NCI-H1048 (cell line): Measurements from ENCODE around the gene SMPX.
"Not testable (repeated sequence)": the region's sequence is repeated elsewhere in the genome, so short reads cannot be mapped to it uniquely, and the experiment has no call there.

Experiments
- DNase-seq: peaks from one replicate; lab custom pipeline; 2025; lab: John Stamatoyannopoulos, UW

The SMPX gene

DNA sequence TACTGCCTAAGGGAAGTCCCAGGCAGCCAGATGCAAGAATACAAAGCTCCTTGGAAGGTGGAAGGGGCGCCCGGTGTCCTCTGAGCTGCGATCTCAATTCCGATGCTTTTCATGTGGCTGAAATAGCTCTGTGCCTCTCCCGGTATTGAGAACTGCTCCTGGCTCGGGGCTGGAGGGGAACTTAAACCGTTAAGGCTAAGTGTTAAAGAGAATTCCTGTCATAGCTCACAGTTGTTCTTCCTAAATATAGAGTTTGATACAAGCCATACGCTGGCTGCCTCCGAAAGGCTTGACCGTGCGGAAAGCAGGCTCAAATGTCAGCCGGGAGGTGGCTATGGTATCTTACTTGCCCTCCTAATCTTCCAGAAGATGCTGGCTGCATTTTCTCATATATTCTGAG, at the start of gene SMPX:
Gene SMPX, minus strand, starts transcription at position 157 of the 400 bp plus-strand sequence. CDS start 3,826 bp downstream, outside the sequence.
- no peak for DNase-seq

DNA sequence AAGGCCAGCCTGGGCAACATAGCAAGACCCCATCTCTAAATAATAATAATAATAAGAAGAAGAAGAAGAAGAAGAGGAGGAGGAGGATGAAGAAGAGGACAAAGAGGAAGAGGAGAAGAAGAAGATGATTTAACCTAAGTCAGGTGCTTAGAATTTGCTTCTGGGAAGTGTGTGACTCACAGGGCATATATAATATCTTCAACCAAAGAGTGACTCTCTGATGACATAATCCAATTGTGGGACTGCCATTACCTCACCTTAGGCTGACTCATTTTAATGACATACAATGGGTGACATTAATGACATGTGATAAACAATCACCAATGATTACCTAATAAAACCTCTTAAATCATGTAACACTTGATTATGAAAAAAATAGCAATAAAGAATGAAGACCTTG, 48.8 kb upstream of the SMPX start:
- no peak for DNase-seq

DNA sequence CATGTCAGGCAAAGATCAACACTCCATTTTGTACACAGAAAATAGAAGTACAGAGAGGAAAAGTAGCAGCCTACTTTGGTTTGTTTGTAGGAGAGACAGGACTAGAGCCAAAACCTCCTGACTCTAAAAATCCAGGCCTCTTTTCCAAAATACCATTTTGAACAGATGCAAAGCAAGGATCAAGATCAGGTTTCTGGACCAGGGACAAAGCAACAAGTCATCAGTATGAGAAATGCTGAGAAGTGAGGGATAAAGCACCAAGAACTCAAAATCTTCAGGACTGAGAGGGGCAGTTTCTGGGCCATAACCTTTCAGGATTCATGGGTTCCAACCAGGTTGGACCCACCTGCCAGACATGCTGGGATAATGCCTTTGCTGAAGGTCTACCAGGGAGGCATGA, 44.9 kb upstream of the SMPX start:
- DNase-seq: no peak

DNA sequence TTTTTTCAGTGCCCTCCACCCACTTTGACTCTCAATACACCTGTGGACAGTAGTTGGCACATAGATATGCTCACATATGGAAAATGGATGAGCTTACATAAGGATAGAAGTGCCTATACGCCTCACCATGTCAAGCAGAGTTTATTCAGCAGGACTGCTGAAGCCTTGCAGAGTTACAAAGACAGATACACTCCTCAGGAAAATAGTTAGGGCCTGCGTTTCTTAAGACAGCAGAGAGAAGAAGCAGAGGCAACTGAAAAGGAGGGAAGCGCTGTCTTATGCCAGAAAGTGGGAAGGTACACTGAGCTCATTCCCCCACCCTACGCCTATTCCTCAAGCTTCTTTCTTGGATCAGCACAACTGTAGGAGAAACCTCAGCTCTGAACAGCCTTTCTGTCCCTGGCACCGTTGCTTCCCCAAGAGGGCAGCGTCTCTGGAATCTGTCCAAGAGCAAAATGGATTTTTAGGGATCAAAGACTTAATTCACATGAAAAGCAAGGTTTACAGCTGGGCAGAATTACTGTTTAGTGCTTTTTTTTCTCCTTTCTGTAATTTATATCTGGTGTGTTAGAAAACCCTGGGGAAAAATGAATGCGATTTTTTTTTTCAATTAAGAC, 44.2 kb upstream of the SMPX start:
- no peak for DNase-seq

DNA sequence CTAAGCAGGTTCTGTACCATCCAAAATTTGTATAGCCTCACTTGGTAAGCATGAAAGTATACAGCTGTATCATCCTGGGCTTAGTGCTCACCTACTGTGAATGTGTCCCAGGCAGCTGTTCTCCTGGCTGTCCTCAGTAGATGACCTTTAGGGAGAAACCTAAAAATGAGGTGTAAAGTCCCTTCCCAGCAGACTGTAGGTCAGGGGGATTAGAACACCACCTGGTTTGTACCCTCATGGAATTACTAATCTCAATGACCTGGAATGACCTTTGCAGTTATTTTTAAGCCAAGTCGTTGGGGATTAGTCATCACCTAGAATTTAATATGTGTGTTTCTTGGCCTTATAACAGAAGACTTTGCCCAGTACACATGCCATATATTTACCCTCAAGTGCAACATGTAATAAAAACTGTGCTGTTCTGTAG, 42.4 kb upstream of the SMPX start:
- no peak for DNase-seq

DNA sequence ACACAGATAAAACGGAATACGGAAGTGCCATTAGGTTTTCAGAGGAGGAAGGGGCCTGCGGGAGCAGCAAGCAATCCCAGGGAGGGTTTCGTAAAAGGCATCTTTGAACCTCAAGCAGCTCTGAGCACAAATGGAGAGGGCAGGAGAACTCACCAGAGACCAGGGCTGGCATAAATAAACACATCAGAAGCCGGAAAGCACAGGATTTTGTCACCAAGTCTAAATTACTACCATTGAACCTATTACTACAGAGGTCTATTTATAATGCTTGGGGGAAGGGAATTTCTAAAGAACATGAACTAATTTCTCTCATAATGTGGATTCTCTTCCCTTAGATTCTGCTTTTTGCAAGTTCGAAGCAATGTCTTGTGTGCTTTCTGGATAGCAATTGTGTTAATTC, 41.9 kb upstream of the SMPX start:
- DNase-seq: no peak

DNA sequence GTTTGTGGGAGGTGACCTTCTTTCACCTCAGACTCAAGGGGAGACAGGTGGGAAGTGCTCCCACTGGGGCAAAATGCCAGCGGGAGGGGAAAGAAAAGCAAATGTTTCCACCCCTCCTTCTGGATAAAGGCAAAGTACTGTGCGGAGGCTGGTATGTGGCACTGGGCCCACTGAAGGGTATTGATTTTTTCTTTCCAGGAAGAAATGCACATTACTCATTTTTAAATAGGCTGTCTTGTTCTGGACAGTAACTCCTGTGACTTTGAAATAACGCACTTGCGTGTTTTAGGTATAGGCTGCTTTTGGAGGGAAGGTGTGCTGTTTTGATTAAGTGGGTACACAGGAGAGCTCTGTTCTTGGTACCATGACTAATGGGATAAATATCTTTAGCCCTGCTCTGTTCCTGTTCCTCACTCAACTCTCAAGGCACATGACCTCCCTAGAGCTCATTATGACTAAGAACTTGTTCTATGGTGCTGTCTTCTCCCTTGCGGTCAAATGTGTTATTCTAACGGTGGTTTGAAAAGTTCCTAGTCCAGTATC, 40.8 kb upstream of the SMPX start:
- DNase-seq: no peak

DNA sequence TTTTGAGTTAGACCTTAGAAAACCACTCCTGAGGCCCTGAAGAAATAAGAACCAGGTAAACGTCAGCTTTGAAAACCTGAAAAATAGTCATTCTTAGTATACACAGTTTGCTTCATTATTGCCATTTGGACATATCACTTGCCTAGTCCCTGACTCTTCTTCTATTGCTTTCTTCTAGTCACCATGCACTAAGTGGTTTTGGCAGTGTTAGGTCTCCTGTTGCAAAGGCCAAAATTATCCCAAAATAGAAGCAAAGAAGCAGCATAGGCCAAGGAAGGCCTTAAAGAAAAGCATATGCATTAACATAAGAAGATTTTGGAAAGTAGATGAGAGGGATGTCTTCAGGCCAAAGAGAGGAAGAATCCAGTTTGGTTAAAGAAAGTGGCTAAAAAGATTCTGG, 24.1 kb upstream of the SMPX start:
- DNase-seq: no peak

DNA sequence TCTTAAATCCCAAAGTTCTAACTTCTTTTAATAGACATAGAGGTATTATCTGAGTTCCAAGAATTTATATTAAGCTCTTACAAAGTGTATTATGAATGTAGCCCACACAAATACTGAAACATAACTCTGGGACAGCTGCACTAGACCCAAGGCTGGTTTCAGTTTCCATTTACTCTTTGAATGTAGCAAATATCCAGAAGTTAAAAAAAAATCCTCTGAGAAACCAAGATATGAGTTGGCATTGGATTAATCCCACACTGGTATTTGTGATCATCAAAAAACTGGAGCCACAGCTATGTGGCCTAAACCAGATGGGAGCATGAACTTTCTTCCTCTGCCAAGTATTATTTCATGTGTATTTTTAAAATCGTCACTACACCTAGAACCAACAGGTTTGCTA, 23.6 kb upstream of the SMPX start:
- DNase-seq: no peak

DNA sequence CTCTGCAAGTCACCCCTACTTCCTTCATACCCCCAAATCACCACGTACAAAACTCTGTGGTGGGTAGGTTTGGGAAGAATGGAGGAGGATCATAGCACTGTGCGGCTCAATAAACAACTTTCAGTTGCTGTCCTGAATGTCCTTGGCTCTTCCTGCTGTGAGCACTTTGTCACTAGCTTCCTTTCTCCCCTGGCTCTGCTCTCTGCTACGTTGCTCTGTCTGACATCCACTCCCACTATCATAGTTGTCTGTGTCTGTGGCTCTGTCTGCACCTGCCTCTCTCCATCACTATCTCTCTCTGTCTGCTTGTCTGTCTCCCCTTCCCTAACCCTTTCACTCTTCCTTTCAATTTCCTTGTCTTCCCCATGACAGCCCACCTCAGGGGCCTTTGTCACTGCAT, 21.2 kb upstream of the SMPX start:
- DNase-seq: no peak

DNA sequence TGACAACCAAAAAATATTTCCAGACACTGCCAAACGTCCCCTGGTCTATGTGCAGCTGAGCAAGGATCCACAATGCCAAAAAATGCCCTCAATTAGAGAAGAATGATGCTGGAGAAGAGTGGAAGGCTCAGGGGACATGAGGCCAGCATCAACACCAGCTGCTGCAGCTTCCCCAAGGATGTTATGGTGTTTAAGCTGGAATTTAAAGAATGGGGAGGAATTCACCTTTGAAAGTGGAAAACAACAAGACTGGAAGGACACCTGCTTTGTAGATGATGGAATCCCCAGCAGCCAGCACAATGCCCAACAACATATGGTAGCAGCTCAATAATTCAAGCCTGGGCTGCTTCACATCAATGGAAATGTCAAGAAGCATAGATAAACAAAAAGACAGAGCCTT, 20.3 kb upstream of the SMPX start:
- DNase-seq: no peak

DNA sequence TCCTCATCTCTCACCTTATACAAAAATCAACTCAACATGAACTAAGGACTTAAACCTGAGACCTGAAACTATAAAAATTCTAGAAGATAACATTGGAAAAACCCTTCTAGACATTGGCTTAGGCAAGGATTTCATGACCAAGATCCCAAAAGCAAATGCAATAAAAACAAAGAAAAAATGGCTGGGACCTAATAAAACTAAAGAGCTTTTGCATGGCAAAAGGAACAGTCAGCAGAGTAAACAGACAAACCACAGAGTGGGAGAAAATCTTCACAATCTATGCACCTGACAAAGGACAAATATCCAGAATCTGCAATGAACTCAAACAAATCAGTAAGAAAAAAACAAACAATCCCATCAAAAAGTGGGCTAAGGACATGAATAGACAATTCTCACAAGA, 17.2 kb upstream of the SMPX start:
- not testable (repeated sequence) for DNase-seq

DNA sequence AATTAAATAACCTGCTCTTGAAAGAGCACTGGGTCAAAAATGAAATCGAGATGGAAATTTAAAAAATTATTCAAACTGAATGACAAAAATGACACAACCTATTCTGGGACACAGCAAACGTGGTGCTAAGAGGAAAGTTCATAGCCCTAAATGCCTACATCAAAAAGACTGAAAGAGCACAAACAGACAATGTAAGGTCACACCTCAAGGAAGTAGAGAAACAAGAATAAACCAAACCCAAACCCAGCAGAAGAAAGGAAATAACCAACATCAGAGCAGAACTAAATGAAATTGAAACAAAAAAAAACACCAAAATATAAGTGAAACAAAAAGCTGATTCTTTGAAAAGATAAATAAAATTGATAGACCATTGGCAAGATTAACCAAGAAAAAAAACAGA, 15.1 kb upstream of the SMPX start:
- DNase-seq: not testable (repeated sequence)

DNA sequence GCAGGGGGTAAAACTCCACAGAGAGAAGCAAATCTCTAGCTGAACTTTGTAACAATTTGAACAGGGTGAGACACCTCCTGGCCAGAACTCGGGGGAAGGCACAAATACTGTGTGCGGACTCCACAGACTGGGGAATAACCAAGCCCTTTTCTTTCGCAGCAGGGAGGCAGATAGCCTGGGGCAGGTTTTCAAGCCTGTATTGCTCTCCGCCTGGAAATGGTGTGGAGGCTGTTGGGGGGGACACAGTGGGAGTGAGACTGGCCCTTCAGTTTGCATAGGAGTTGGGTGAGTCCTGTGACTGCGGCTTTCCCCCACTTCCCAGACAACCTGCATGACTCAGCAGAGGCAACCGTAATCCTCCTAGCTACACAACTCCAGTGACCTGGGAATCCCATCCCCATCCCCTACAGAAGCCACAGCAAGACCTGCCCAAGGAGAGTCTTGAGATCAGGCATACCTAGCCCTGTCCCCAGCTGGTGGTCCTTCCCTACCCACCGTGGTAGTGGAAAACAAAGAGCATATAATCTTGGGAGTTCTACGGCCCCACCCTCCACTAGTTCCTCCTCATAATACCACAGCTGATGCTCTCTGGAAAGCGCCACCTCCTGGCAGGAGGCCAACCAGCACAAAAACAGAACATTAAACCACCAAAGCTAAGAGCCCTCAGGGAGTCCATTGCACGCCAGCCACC, 12.9 kb upstream of the SMPX start:
- no peak for DNase-seq

DNA sequence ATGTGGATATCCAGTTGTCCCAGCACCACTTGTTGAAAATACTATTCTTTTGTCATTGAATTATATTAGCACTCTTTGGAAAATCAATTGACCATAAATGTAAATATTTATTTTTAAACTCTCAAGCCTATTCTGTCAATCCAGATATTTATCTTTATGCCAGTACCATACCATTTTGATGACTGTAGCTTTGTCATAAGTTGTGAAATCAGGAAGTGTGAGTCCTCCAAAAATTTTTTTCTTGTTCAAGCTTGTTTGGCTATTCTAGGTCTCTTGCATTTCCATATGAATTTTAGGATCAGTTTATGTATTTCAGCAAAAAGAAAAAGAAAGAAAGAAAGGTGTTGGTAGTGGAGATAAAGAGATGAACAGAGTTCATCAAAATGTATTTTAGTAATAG, 8.2 kb upstream of the SMPX start:
- DNase-seq: no peak

DNA sequence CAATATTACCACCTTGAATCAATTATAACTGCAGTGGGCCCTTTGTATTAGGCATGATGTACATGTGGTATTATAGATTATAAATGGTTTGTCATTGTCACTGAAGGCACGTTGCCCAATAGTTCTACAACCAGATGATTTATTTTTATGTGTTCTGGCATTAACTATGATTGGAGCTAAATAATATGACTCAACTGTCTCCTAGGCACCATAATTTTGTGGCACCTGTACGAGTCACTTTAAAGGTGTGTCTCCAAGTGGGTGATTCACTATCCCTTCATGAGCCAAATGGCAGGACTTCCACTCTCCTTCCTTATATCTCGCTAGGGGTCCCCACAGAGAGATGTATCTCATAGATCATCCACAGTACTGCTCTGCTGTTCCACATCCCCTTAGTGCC, 6.1 kb upstream of the SMPX start:
- DNase-seq: no peak

DNA sequence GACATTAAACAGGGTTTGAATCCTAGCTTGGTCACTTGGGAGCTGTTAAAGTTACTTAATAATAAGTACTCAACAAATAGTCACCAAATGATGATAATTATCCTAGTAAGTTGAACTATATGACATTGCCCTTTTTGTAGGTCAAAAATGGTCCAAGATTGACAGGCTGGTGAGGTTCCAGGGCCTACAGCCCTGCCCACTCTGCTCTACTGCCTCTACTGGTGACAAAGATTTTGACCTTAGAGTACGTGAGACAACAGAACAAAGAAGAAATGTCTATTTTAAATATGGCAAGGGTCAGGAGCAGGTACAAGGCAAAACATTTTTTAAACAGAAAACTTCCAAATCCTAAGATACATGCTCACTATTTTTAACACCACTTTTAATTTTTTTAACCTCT, 572 bp upstream of the SMPX start:
- DNase-seq: no peak

DNA sequence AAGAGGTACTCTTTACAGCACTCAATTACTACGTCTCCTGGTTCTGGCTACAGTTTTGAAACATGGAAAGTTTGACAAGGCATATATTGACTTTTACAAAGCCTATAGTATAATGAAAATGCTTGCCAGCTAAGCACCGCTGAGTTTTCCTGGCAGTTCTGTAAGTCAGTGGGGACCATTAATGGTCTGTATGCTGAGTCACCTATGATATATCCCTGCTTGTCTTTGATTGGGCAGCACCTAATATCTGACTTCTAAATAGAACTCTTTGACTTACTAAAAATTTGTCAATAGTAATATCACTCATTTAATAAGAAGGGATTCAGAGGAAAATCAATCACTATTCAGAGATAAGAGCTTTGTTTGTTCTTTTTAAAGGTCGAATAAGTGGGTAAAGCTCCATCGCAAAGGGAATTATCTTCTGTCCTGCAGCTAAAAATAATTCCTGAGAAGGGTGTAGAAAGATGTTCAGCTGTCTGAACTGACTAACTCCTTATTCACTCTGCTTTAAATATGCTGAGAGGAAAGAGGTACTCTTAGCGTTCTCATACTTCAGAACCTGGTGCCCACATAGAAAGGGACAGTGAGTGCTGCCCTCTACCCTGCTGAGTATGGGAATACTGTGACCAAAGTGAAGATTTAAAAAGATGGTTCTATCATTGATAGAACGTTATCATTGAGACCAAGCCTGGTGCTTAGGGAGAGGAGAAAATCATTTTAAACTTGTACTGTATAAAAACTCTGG, 959 bp downstream of the SMPX start:
- no peak for DNase-seq

DNA sequence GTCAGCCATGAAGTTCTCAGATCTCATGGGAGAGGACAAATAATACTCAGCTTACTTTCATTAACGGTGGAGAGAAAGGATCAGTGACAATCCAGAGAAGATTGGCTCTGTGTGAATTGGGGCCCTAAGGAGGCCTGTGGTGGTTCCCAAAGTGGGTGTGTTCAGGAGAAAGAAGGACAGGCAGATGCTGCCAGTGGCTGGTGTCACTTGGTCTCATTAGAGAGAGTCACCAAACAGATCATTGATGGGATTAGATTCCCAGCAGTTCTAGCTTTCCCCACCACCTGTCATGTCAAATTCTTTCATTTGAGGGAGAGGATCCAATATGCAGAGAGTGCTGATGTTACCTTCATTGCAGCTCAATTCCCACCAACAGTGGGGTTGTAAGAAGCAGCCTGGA, 8.0 kb downstream of the SMPX start:
- DNase-seq: no peak

DNA sequence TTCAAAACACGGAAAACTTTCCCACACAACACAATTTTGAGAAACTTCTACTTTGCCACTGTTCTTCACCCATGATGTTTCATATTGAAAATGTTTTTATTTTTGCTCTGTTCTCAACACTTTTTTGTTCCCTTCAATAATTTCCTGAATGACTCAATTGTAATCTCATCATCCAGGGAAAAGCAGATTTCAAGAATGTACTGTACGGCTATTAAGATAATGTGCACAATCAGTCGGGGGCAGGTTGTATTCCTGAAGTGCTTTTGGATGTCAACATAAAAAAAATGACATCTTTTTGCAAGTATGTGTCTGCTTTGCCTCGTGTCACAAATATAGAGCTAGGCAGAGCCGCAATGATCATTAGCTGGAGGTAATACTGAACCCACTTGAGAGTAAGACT, 9.7 kb downstream of the SMPX start:
- no peak for DNase-seq

DNA sequence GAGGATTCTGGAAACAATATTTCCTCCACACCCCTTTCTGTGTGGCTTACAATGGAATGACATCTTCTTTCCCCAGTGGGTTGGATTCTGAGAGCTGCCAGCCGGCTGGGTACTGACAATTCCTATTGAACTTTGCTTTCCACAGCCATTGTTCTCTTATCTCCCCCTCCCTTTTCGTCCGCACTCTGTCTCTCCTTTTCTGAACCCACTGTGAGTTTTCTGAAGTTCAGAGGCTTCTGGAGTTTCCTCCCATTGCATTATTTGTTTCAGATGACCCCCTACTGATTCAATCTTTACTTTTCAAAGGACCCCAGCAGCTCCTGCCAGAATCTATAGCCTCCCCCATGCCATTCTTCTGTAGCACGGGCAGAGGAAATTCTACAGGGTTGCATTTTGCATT, 10.4 kb downstream of the SMPX start:
- no peak for DNase-seq

DNA sequence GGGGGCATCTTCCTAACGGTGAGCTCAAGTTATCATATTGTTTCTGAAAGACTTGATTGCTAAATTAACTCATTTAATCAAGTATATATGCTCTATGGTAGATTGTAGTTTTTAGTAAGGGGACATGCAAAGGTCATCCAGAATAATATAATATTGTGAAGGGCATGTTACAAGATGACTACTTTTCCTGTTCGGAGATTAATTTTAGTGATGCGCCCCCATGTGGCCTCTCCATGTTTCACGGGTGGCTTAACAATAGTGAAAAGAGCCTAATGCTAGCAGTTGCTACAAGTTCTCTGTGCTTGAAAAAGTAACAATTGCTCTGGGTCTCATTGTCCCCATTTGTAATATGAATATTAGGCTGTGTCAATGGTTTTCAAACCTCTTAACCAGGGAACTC, 12.2 kb downstream of the SMPX start:
- DNase-seq: no peak

DNA sequence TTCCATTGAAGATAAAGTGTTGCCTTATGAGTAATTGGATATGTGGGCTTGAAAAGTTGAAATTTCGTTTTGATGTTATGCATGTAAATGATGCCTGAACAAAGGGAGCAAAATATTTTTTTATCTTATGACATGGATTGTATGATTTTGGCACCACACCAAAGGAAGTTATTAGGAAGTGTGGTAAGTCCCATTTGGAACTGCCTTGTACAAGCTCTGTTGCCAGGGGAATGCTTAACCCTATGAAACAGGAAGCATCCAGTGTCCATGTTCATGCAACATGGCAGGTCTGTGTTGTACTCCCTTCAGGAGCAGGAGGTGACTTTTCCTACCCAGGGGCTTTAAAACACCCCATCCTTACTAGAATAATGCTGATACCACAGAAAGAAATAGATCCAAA, 13.2 kb downstream of the SMPX start:
- no peak for DNase-seq
